ENCODE data around the gene AK5. TPM values are rescaled to one million over a fixed set of nuclear protein-coding genes. Genes with fewer than 3 reads are reported as not detected.

Gene AK5
- total and polyA plus RNA-seq, 2 donors (not counting 1 experiment from before 2014, with no cell fraction given) = 0.18 TPM; not detected in 1

DNA sequence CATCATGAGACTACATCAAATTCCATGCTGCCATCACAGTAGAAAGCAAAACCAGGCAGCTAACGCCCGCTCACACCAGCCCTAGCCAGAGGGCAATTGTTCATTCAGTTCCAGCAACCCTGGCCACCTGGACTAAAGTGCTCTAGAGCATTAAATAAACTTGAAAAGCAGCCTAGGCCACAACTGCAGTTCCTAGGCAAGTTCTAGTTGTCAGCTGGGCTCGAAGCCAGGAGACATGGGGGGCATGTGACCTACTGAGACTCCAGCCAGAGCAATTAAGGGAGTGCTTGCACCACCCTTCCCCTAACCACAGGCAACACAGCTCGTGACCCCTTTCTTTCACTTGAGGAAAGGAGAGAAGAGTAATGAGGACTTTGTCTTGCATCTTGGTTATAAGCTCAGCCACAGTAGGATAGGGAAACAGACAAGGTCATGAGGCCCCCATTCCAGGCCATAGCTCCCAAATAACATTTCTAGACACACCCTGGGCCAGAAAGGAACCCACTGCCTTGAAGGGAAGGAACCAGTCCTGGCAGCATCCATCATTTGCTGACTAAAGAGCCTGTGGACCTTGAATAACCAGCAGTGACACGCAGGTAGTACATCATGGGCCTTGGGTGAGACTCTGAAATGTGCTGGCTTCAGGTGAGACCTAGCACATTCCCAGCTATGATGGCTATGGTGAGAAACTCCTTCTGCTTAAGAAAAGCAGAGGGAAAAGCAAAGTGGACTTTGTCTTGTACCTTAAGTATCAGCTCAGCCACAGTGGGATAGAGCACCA lies 323.6 kb downstream of the AK5 start:
- Mint-ChIP-seq H3K27ac (no peak overlapping the region), H3K27me3 (no peaks in the 10 kb centered on the region), H3K4me1 (peaks cover 1% of the 10 kb centered on the region), H3K4me3 (no peak overlapping the region), H3K9me3 (ENCODE audit: insufficient read depth) (peaks cover 19% of the 10 kb centered on the region)
- no peak for ATAC-seq (ENCODE audit: low read depth)
- H3K4me3 ChIP-seq (ENCODE audit: control extremely low read depth in 1 of 5, extremely low read depth in 1 of 5, insufficient read depth in 1 of 5, low read depth in 2 of 5, low read length in 4 of 5) = no peak overlapping the region
- WGBS (ENCODE audit: insufficient coverage) = 97% methylated on average over 3 of the region's 5 CpGs
- H3K36me3 ChIP-seq (replicated peaks in 1 of 2; ENCODE audit: control extremely low read depth in 1 of 2, control insufficient read depth in 1 of 2, extremely low read depth in 1 of 2, insufficient read depth in 2 of 2, low read length in 1 of 2) = peaks cover 4 to 12% of the 10 kb centered on the region in 2 experiments
- no peak overlapping the region for H2AFZ ChIP-seq (ENCODE audit: insufficient read depth, low read depth, low read length, poor library complexity, severe bottlenecking)
- intact Hi-C loops (cut with micrococcal nuclease) = no loop called here
- no peak for DNase-seq
- H3K27ac ChIP-seq (ENCODE audit: low read length in 2 of 2) = no peak overlapping the region
- TF ChIP-seq EZH2 (IDR thresholded peaks at IDR 0.05; ENCODE audit: borderline replicate concordance, insufficient read depth, low read depth, low read length, poor library complexity, severe bottlenecking) = no peak
- TF ChIP-seq, protein P1, sequence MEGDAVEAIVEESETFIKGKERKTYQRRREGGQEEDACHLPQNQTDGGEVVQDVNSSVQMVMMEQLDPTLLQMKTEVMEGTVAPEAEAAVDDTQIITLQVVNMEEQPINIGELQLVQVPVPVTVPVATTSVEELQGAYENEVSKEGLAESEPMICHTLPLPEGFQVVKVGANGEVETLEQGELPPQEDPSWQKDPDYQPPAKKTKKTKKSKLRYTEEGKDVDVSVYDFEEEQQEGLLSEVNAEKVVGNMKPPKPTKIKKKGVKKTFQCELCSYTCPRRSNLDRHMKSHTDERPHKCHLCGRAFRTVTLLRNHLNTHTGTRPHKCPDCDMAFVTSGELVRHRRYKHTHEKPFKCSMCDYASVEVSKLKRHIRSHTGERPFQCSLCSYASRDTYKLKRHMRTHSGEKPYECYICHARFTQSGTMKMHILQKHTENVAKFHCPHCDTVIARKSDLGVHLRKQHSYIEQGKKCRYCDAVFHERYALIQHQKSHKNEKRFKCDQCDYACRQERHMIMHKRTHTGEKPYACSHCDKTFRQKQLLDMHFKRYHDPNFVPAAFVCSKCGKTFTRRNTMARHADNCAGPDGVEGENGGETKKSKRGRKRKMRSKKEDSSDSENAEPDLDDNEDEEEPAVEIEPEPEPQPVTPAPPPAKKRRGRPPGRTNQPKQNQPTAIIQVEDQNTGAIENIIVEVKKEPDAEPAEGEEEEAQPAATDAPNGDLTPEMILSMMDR (IDR thresholded peaks at IDR 0.05) = no peak
- H3K79me2 ChIP-seq (ENCODE audit: control insufficient read depth, insufficient read depth, low read length) = peaks cover 14% of the 10 kb centered on the region
- H3K4me1 ChIP-seq (ENCODE audit: control insufficient read depth in 2 of 2, insufficient read depth in 2 of 2, low read length in 2 of 2) = no peaks in the 10 kb centered on the region
- ChIA-PET POLR2A (no interaction called here), CTCF (no interaction called here)
- H3K27me3 ChIP-seq (replicated peaks in 1 of 4; ENCODE audit: control extremely low read depth in 1 of 4, control insufficient read depth in 3 of 4, insufficient read depth in 4 of 4, low read length in 3 of 4) = no peaks in the 10 kb centered on the region
- H3K9me3 ChIP-seq (ENCODE audit: control extremely low read depth in 1 of 3, control insufficient read depth in 2 of 3, insufficient read depth in 1 of 3, low read length in 2 of 3) = peaks cover 0 to 11% (median 2%) of the 10 kb centered on the region in 3 donors
- peaks cover 16% of the 10 kb centered on the region for H4K20me1 ChIP-seq (ENCODE audit: control insufficient read depth, insufficient read depth, low read length, poor library complexity, severe bottlenecking)
- no peak overlapping the region for H3K9ac ChIP-seq (ENCODE audit: low read length)
- H3K4me2 ChIP-seq (replicated peaks; ENCODE audit: low read depth, low read length, poor library complexity, severe bottlenecking) = no peak overlapping the region

DNA sequence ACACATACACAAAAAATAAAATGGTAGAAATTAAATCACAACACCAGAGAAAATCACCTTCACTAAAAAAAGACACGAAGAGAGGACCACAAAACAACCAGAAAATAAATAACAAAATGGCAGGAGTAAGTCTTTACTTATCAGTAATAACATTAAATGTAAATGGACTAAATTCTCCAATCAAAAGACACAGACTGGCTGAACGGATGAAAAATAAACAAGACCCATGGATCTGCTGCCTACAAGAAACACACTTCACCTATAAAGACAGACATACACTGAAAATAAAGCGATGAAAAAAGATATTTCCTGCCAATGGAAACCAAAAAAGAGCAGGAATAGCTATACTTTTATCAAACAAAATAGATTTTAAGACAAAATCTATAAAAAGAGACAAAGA lies 327.1 kb downstream of the AK5 start:
- H4K20me1 ChIP-seq (ENCODE audit: control insufficient read depth, insufficient read depth, low read length, poor library complexity, severe bottlenecking) = peaks cover 16% of the 10 kb centered on the region
- ChIA-PET CTCF (no interaction called here), POLR2A (no interaction called here)
- no peak overlapping the region for H3K27ac Mint-ChIP-seq
- no peak overlapping the region for H3K9ac ChIP-seq (ENCODE audit: low read length)
- H2AFZ ChIP-seq (ENCODE audit: insufficient read depth, low read depth, low read length, poor library complexity, severe bottlenecking) = no peak overlapping the region
- peaks cover 17% of the 10 kb centered on the region for H3K79me2 ChIP-seq (ENCODE audit: control insufficient read depth, insufficient read depth, low read length)
- H3K9me3 Mint-ChIP-seq (ENCODE audit: insufficient read depth) = peaks cover 29% of the 10 kb centered on the region
- WGBS (ENCODE audit: insufficient coverage) = 100% methylated on average over 1 of the region's 3 CpGs
- no peak overlapping the region for H3K27ac ChIP-seq (ENCODE audit: low read length in 2 of 2)
- H3K4me2 ChIP-seq (replicated peaks; ENCODE audit: low read depth, low read length, poor library complexity, severe bottlenecking) = no peak overlapping the region
- peaks cover 0 to 14% (median 2%) of the 10 kb centered on the region in 3 donors for H3K9me3 ChIP-seq (ENCODE audit: control extremely low read depth in 1 of 3, control insufficient read depth in 2 of 3, insufficient read depth in 1 of 3, low read length in 2 of 3)
- ATAC-seq (ENCODE audit: low read depth) = no peak
- H3K27me3 ChIP-seq (replicated peaks in 1 of 4; ENCODE audit: control extremely low read depth in 1 of 4, control insufficient read depth in 3 of 4, insufficient read depth in 4 of 4, low read length in 3 of 4) = no peaks in the 10 kb centered on the region
- DNase-seq = no peak
- no peak overlapping the region for H3K4me3 ChIP-seq (ENCODE audit: control extremely low read depth in 1 of 5, extremely low read depth in 1 of 5, insufficient read depth in 1 of 5, low read depth in 2 of 5, low read length in 4 of 5)
- no peaks in the 10 kb centered on the region for H3K27me3 Mint-ChIP-seq
- no peaks in the 10 kb centered on the region for H3K4me1 Mint-ChIP-seq
- TF ChIP-seq EZH2 (IDR thresholded peaks at IDR 0.05; ENCODE audit: borderline replicate concordance, insufficient read depth, low read depth, low read length, poor library complexity, severe bottlenecking) = no peak
- TF ChIP-seq, protein P1 (IDR thresholded peaks at IDR 0.05) = no peak
- H3K36me3 ChIP-seq (replicated peaks in 1 of 2; ENCODE audit: control extremely low read depth in 1 of 2, control insufficient read depth in 1 of 2, extremely low read depth in 1 of 2, insufficient read depth in 2 of 2, low read length in 1 of 2) = peaks cover 4 to 12% of the 10 kb centered on the region in 2 experiments
- no peaks in the 10 kb centered on the region for H3K4me1 ChIP-seq (ENCODE audit: control insufficient read depth in 2 of 2, insufficient read depth in 2 of 2, low read length in 2 of 2)
- intact Hi-C loops (cut with micrococcal nuclease) = no loop called here
- no peak overlapping the region for H3K4me3 Mint-ChIP-seq

Measured in B cell (primary cell).